ENCODE results near the gene RPP14. TPM values are rescaled to one million over a fixed set of nuclear protein-coding genes. Genes with fewer than 3 reads are reported as not detected.

Gene RPP14
- total and polyA plus RNA-seq, 10 of the 15 experiments (the other 5 are each of a cell fraction or from before 2014, with no cell fraction given): 9.1 to 21.2 (median 12.7) TPM

DNA sequence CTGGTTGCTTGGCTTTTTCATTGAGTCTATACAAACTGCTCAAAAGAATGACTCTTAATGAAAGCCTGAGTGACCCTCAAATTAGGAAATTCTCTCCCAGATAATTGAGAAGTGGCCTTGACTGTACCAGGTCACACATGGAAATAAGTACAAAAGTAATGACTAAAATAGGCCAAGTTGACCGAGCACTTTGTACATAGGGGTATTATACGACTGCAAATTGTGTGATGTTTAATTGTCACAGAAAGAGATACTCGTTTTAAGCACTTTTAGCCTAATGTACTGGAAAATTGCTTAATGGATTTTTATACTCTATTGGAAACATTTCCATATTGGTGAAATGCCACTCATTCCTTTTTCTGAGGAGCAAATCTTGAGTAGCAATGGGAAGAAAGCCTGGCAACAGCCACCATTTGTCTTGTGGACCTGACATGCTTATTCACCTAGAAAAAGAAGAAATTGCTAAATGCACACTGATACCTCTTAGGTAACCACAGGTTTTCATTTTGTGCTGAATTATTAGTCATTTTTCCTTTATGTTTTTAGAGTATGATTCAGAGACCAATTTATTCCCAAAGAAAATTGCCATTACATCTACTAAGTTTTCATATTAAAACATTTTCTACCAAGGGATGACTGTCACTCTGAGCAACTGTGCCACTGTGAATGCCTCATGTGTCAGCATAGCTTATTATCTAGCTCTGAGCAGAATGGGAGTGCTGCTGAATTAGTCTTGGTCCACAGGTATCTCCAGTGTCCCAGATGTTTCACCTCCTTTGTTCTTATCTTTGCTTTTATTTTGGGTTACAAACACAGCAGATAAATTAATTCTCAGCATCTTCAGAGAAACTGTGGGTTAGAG, 17.7 kb downstream of the RPP14 start (continued):
- TF ChIP-seq, protein P1, sequence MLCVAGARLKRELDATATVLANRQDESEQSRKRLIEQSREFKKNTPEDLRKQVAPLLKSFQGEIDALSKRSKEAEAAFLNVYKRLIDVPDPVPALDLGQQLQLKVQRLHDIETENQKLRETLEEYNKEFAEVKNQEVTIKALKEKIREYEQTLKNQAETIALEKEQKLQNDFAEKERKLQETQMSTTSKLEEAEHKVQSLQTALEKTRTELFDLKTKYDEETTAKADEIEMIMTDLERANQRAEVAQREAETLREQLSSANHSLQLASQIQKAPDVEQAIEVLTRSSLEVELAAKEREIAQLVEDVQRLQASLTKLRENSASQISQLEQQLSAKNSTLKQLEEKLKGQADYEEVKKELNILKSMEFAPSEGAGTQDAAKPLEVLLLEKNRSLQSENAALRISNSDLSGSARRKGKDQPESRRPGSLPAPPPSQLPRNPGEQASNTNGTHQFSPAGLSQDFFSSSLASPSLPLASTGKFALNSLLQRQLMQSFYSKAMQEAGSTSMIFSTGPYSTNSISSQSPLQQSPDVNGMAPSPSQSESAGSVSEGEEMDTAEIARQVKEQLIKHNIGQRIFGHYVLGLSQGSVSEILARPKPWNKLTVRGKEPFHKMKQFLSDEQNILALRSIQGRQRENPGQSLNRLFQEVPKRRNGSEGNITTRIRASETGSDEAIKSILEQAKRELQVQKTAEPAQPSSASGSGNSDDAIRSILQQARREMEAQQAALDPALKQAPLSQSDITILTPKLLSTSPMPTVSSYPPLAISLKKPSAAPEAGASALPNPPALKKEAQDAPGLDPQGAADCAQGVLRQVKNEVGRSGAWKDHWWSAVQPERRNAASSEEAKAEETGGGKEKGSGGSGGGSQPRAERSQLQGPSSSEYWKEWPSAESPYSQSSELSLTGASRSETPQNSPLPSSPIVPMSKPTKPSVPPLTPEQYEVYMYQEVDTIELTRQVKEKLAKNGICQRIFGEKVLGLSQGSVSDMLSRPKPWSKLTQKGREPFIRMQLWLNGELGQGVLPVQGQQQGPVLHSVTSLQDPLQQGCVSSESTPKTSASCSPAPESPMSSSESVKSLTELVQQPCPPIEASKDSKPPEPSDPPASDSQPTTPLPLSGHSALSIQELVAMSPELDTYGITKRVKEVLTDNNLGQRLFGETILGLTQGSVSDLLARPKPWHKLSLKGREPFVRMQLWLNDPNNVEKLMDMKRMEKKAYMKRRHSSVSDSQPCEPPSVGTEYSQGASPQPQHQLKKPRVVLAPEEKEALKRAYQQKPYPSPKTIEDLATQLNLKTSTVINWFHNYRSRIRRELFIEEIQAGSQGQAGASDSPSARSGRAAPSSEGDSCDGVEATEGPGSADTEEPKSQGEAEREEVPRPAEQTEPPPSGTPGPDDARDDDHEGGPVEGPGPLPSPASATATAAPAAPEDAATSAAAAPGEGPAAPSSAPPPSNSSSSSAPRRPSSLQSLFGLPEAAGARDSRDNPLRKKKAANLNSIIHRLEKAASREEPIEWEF (IDR thresholded peaks at IDR 0.05; ENCODE audit: insufficient replicate concordance, low read depth, low read length): no peak
- TF ChIP-seq RUNX3 (IDR thresholded peaks at IDR 0.05; ENCODE audit: low read length): peak; percentile 52; the same call in 1 of the 2 replicates

All from GM12878 (cell line).